OCI-LY7 (cell line): ENCODE data around the gene C6orf52. TPM values are rescaled to one million over a fixed set of nuclear protein-coding genes. Genes with fewer than 3 reads are reported as not detected.

Experiments used
- BruUV-seq: library from RNA; stranded (reverse); fragments of 400-500 nt; replicated peaks from 2 replicates; lab custom pipeline; 2021; lab: Mats Ljungman, UMichigan
- CTCF ChIA-PET: fragments of 300-600 bp; sonication (Branson Sonifier 250); formaldehyde crosslinking; loops from one replicate; lab custom pipeline; 2022; ENCODE audit warnings: antibody characterized with exemption; ENCODE audit not compliant: unreplicated experiment; lab: Charles Lee
- POLR2A ChIA-PET: fragments of 300-600 bp; sonication (Branson Sonifier 250); formaldehyde crosslinking; loops from one replicate; lab custom pipeline; 2022; ENCODE audit warnings: antibody characterized with exemption; lab: Charles Lee
- DNase-seq: peaks from one replicate; pipeline ENCODE4 v3.0.0-alpha.2; 2015; ENCODE audit warnings: low spot score
- H2AFZ ChIP-seq: fragments of 200-600 bp; sonication (generic), shearing (Covaris generic); 2 replicates; pipeline ENCODE4 v1.6.1; 2014; ENCODE audit warnings: mild to moderate bottlenecking, antibody characterized with exemption, low read length, moderate library complexity
- H3K27ac ChIP-seq: fragments of 200-600 bp; sonication (generic); 2 replicates; pipeline ENCODE4 v1.5.1; 2014; ENCODE audit warnings: mixed run types, low read depth, mild to moderate bottlenecking, moderate library complexity, low read length, inconsistent platforms; ENCODE audit not compliant: poor library complexity, severe bottlenecking
- H3K36me3 ChIP-seq: fragments of 200-600 bp; sonication (generic); 2 replicates; pipeline ENCODE4 v1.6.1; 2014; ENCODE audit warnings: mild to moderate bottlenecking, antibody characterized with exemption, low read length, moderate library complexity, mixed read lengths; ENCODE audit not compliant: insufficient read depth
- H3K4me1 ChIP-seq: fragments of 200-600 bp; sonication (generic); 2 replicates; pipeline ENCODE4 v1.5.1; 2014; ENCODE audit warnings: mild to moderate bottlenecking, low read length; ENCODE audit not compliant: insufficient read depth, poor library complexity, severe bottlenecking
- H3K4me2 ChIP-seq: fragments of 200-600 bp; sonication (generic); 2 replicates; pipeline ENCODE4 v1.6.1; 2014; ENCODE audit warnings: mild to moderate bottlenecking, low read length
- H3K4me3 ChIP-seq: fragments of 200-600 bp; sonication (generic); 2 replicates; pipeline ENCODE4 v1.5.1; 2014; ENCODE audit warnings: mild to moderate bottlenecking, low read depth, low read length; ENCODE audit not compliant: poor library complexity, severe bottlenecking
- H3K79me2 ChIP-seq: fragments of 200-600 bp; sonication (generic); 2 replicates; pipeline ENCODE4 v1.6.1; 2016; ENCODE audit warnings: low read depth, mild to moderate bottlenecking, low read length, moderate library complexity, mixed read lengths; ENCODE audit not compliant: insufficient read depth
- H3K9me2 ChIP-seq: fragments of 200-600 bp; sonication (generic); 2 replicates; pipeline ENCODE4 v1.6.1; 2016; ENCODE audit warnings: mild to moderate bottlenecking, low read length, mixed read lengths; ENCODE audit not compliant: insufficient read depth
- H3K9me3 ChIP-seq: fragments of 200-600 bp; sonication (generic); 2 replicates; pipeline ENCODE4 v1.6.1; 2014; ENCODE audit warnings: mild to moderate bottlenecking, mixed run types, low read length, mixed read lengths
- H4K20me1 ChIP-seq: fragments of 200-600 bp; sonication (generic); 2 replicates; pipeline ENCODE4 v1.6.1; 2014; ENCODE audit warnings: mild to moderate bottlenecking, antibody characterized with exemption, low read length, moderate library complexity, mixed read lengths; ENCODE audit not compliant: insufficient read depth
- CTCF ChIP-seq: fragments of 200-600 bp; sonication (generic); conservative IDR thresholded peaks from 2 replicates; pipeline ENCODE4 v1.5.1; 2014; ENCODE audit warnings: mild to moderate bottlenecking, antibody characterized with exemption, low read length, moderate library complexity, mixed read lengths
- EZH2phosphoT487 ChIP-seq: fragments of 200-600 bp; sonication (generic); IDR thresholded peaks from 2 replicates; pipeline ENCODE4 v1.6.1; 2018; ENCODE audit warnings: low read depth, borderline replicate concordance, mild to moderate bottlenecking, mixed run types, antibody characterized with exemption, low read length, moderate library complexity, mixed read lengths
- intact Hi-C: fragments of 100-400 bp; cut with micrococcal nuclease; formaldehyde crosslinking; loops from one replicate; pipeline ENCODE4 v1.10.0; 2022; ENCODE audit not compliant: unreplicated experiment
- total RNA-seq, 2 experiments: library from RNA; depleted of rRNA in 1 of 2; stranded (reverse); fragments of >200 nt in 1 of 2; shearing (Covaris generic) in 1 of 2; gene quantifications; 2 replicates each; pipeline ENCODE4 v1.2.3, GENCODE V29; 2014 to 2022

C6orf52 gene
- total RNA-seq, 2 experiments from 2014 or later = 0.66 TPM; not detected in 1

DNA sequence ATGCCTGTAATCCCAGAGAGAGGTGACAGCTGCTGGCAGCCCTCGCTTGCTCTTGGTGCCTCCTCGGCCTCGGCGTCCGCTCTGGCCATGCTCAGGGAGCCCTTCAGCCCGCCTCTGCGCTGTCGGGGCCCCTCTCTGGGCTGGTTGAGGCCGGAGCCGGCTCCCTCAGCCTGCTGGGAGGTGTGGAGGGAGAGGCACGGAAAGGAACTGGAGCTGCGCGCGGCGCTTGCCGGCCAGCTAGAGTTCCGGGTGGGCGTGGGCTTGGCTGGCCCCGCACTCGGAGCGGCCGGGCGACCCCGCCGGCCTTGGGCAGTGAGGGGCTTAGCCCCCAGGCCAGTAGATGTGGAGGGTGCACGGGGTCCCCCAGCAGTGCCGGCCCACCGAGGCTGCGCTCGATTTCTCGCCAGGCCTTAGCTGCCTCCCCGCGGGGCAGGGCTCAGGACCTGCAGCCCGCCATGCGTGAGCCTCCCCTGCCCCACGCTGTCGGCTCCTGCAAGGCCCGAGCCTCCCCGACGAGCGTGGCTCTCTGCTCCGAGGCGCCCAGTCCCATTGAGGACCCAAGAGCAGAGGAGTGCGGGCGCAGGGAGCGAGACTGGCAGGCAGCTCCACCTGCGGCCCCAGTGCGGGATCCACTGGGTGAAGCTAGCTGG is 34.6 kb downstream of the C6orf52 start:
- Histone ChIP-seq H3K4me2 (no peak overlapping the region), H4K20me1 (no peaks in the 10 kb centered on the region), H3K9me2 (no peaks in the 10 kb centered on the region), H3K4me1 (no peaks in the 10 kb centered on the region), H3K79me2 (no peaks in the 10 kb centered on the region), H3K36me3 (no peaks in the 10 kb centered on the region), H3K27ac (no peak overlapping the region), H3K9me3 (no peaks in the 10 kb centered on the region), H3K4me3 (no peak overlapping the region), H2AFZ (no peak overlapping the region)
- ChIA-PET CTCF (no interaction called here), POLR2A (no interaction called here)
- no peak for DNase-seq
- no peak for TF ChIP-seq CTCF
- no peak for TF ChIP-seq EZH2phosphoT487
- intact Hi-C loops = no loop called here
- BruUV-seq = no TSS peak

GRCh38 chr6:10658910-10659698 is 35.3 kb downstream of the C6orf52 start:
- H4K20me1 ChIP-seq = no peaks in the 10 kb centered on the region
- H3K4me3 ChIP-seq = no peak overlapping the region
- ChIA-PET POLR2A (interaction anchor here (0.6 kb wide), 1 partner anchor 20 kb away, joined by 4 read pairs; no protein-coding TSS in a partner anchor), CTCF (no interaction called here)
- H3K27ac ChIP-seq = no peak overlapping the region
- no peaks in the 10 kb centered on the region for H3K9me2 ChIP-seq
- no peaks in the 10 kb centered on the region for H3K9me3 ChIP-seq
- no peak for DNase-seq
- no TSS peak for BruUV-seq
- no peaks in the 10 kb centered on the region for H3K36me3 ChIP-seq
- H2AFZ ChIP-seq = no peak overlapping the region
- H3K4me1 ChIP-seq = no peaks in the 10 kb centered on the region
- no peaks in the 10 kb centered on the region for H3K79me2 ChIP-seq
- intact Hi-C loops = no loop called here
- no peak overlapping the region for H3K4me2 ChIP-seq
- TF ChIP-seq CTCF (no peak), EZH2phosphoT487 (no peak)

- H4K20me1 ChIP-seq = no peaks in the 10 kb centered on the region
- H3K9me3 ChIP-seq = no peaks in the 10 kb centered on the region
- H3K27ac ChIP-seq = no peak overlapping the region
- H3K4me2 ChIP-seq = no peak overlapping the region
- ChIA-PET POLR2A (interaction anchor here (0.6 to 0.7 kb wide), 2 partner anchors 8 to 24 kb away, joined by 4 to 5 read pairs; no protein-coding TSS in a partner anchor), CTCF (no interaction called here)
- H3K79me2 ChIP-seq = no peaks in the 10 kb centered on the region
- no TSS peak for BruUV-seq
- intact Hi-C loops = no loop called here
- no peak overlapping the region for H3K4me3 ChIP-seq
- no peak overlapping the region for H2AFZ ChIP-seq
- no peaks in the 10 kb centered on the region for H3K4me1 ChIP-seq
- DNase-seq = no peak
- TF ChIP-seq CTCF = no peak
- no peak for TF ChIP-seq EZH2phosphoT487
- no peaks in the 10 kb centered on the region for H3K9me2 ChIP-seq
- H3K36me3 ChIP-seq = no peaks in the 10 kb centered on the region
Measured at GRCh38 chr6:10655508-10656055, 38.8 kb downstream of the C6orf52 start.
